ENCODE results near the gene ARID1A.

- TF ChIP-seq POLR2A (IDR thresholded peaks at IDR 0.05) (no peak), CTCF (IDR thresholded peaks at IDR 0.05) (no peak)
These were observed 127.1 kb downstream of the ARID1A start for GRCh38 chr1:26822737-26823395.

All from right lobe of liver (tissue), 4 donors.